DMS153 (cell line): ENCODE measurements around the gene CFAP69.
"Not testable (repeated sequence)": the region's sequence is repeated elsewhere in the genome, so short reads cannot be mapped to it uniquely, and the experiment has no call there.

Experiments used
- DNase-seq: peaks from one replicate; lab custom pipeline; 2025; lab: John Stamatoyannopoulos, UW

The CFAP69 gene

DNA sequence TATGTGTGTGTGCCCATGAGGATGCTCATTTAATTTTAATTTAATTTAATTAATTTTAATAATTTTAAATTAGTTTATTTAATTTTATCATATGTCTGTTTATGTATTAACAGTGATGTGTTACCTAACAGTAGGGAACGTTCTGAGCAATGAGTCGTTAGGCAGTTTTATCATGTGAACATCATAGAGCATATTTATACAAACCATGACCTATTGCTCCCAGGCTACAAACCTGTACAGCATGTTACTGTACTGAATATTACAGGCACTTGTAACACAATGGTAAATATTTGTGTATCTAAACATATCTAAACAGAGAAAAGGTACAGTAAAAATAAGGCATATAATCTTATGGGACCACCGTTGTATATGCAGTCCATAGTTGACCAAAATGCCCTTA is 13.7 kb upstream of the CFAP69 start:
- DNase-seq = no peak

DNA sequence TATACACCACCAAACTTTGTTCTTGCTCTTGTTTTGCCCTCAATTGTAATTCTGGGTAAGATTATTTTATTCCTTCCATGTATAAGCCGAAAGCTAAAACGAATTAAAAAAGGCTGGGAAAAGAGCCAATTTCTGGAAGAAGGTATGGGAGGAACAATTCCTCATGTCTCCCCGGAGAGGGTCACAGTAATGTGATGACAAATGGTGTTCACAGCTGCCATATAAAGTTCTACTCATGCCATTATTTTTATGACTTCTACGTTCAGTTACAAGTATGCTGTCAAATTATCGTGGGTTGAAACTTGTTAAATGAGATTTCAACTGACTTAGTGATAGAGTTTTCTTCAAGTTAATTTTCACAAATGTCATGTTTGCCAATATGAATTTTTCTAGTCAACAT is 12.5 kb upstream of the CFAP69 start:
- no peak for DNase-seq

DNA sequence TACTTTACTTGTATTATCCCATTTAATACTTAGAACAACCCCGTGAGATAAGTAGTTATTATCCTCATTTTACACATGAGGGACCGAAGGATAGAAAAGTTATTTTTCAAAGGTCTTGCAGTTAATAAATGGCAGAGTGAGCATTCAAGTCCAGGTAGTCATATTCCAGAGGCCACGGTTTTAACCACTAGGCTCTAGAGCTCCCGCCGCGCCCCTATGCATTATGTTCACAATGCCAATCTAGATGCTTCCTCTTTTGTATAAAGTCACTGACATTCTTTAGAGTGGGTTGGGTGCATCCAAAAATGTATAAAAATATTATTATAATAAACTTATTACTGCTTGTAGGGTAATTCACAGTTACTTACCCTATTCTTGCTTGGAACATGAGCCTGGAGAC is 11.4 kb upstream of the CFAP69 start:
- DNase-seq = no peak

DNA sequence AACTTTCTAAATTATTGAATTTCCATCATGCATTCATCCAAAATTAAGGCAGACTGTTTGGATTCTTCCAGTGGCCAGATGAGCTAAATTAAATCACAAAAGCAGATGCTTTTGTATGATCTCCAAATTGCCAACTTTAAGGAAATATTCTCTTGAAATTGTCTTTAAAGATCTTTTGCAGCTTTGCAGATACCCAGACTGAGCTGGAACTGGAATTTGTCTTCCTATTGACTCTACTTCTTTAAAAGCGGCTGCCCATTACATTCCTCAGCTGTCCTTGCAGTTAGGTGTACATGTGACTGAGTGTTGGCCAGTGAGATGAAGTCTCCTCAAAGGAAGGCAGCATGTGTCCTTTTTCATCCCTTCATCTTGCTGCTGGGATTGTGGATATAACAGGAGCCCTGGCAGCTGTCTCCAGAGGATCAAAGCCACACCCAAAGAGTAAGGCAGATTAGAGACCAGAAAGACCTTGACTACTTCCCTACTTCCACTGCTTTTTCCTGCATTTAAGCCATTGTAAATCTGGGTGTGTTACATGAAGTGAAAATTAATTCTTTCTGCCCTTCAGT is 8.2 kb upstream of the CFAP69 start:
- DNase-seq = no peak

DNA sequence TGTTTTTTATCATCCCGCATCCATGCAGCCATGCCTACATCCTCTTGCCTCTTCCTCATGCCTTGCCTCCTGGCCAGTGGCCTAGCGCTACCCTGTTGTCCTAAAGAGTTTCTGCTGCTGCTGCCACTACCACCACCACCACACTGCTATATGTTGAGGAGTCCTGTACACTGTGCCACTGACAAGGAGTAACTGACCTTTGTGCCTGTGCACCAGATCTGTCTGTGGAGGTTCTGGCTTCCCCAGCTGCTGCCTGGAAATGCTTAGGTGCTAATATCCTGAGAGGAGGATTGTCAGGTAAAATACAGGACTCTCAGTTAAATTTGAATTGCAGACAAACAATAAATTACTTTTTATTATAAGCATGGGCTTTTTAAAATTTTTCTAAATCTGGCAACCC is 7.0 kb upstream of the CFAP69 start:
- no peak for DNase-seq

DNA sequence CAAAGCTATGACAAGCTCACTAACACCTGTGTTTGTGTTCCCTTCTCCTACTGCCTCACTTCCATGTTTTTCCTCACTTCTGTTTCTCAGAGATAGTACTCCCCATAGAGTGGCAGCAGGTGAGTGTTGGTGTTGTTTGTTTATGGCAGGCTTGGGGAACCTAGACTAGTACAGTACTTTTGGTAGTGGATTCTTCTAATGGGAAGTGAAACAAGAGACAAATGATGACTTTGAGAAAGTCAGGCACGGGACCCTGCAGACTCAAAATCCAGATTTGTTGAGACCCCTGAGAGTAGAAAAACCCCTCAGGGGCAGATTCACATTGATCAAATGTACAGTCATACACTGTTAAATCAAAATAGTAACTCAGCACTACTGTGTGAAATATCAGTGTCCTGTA is 6.4 kb upstream of the CFAP69 start:
- DNase-seq = no peak

DNA sequence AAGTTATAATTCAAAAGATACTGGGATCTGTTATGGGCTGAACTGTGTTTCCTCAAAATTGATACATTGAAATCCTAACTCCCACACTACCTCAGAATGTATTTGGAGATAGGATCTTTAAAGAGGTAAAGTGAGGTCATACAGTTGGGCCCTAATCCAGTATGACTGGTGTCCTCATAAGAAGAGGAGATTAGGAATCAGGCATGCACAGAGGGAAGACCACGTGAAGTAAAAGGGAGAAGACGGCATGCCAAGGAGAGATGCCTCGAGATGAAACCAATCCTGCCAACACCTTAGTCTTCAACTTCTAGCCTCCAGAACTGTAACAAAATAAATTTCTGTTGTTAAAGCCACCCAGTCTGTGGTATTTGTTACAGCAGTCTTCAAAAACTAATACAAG is 5.9 kb upstream of the CFAP69 start:
- no peak for DNase-seq

DNA sequence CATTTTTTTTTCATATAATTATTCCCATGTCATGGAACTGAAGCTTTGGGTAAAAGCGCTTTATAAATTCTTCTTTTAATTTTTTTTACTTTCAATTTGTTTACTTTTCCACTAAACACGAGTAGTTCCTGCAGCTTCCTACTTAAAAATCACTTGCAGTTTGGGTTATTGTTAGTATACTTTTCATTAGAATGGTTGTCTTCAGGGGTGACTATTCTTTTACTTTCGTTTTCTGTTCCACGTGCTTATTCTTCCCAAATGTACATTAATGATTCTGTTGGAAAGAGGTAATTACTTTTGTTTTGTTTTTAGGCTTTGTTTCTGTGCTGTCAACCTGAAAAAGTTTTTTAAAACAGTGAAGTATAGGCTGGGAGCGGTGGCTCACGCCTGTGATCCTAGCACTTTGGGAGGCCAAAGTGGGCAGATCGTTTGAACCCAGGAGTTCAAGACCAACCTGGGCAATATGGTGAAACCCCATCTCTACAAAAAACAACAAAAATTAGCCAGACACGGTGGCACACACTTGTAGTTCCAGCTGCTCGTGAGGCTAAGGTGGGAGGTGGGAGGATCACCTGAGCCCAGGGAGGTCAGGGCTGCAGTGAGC is 5.2 kb upstream of the CFAP69 start:
- DNase-seq = no peak

DNA sequence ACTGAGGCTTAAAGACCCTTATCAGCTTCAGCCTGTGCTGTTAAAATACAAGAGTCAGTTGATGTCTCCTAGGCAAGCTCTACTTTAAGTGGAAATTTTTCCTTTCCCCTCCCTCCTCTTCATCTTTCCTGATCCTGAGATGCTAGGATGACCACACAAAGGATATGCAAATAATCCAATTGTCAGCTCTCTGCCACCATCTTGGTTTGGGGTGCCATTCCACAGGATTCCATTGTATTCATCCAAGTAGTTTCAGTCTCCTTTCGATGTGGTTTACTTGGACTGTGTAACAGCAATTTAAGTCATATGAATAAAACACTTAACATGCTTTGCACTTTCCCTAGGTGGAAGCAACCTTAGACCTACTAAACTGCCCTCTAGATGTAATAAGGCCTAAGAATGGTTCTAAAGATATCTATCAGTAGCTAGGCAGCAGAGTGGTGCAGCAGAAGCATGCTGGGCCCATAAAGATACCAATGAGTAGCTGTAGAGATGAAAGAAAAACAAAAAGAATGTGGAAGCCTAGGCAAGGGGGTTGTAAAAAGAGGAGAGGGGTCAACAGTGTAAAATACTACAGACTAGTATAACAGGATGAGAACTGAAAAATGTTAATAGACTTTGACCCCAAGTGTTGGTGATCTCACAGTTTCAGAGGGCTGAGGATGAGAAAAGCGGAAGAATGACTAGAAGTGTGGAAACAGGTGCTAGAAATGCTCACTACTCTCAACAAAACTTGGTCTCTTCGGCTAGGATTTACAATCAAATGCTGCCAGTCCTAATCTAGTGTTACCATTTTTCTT is 2.4 kb upstream of the CFAP69 start:
- DNase-seq = no peak

DNA sequence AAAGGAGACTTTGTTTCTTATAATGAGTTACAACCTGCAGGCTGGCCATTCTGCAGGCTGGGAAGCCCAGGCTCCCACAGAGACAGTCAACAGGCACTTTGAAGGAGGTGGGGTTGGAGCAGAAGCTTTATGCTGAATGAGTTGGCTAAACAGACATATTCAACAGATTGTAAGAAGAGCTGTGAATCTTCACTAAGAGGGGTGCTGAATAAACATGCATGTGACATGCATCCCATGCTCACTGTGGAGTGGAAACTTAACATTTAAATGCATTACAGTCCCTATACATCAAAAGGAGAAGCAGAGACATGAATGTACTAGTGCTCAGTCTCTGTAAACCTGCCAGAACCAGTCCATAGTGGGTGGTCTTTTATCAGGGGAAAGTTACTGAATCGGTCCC is 1.4 kb upstream of the CFAP69 start:
- no peak for DNase-seq

DNA sequence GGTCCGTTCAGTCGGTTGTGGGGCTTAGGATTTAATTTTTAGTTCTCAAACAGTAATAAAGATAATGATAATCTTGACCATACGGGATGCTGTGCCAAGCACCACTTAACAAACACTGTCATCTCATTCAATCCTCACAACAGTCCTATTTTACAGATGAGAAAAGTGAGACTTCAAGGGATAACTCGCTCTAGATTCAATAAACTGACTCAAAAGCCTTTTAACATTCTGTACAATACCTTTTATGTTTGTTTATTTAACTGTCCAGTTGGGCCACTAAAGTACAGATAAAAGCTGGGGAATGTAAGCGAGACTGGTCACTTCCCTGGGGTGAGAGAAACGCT is 437 bp upstream of the CFAP69 start:
- no peak for DNase-seq

DNA sequence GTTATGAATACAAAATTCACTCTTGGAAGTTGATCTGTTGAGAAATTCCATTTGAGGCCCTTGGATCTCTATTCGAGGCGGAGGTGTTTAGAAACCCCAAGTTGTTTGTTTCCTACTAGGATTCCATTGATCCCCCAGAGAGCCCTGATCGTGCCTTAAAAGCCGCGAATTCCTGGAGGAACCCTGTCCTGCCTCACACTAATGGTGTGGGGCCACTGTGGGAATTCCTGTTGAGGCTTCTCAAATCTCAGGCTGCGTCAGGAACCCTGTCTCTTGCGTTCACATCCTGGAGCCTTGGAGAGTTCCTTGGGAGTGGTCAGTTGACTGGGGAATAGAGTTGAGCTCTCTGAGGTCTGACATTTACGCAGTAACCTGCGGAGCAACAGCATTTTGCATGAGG is 1.2 kb downstream of the CFAP69 start:
- DNase-seq = no peak

DNA sequence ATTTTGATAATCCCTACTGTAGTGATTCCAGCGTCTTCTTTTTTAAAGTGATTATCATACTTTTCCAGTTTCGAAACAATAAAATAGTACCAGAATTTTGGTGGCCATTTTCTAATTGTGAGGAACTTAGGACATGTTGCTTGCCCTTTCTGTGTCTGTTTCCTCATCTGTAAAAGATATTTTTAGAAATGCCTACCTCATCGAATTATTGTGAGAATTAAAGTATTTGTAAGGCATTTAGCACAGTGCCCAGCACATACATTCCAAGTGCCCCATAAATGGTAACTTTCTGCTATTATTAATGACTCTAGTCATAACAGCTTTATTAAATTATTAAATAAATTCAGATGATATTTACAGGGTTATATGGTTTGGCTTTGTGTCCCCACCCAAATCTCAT is 3.7 kb downstream of the CFAP69 start:
- no peak for DNase-seq

DNA sequence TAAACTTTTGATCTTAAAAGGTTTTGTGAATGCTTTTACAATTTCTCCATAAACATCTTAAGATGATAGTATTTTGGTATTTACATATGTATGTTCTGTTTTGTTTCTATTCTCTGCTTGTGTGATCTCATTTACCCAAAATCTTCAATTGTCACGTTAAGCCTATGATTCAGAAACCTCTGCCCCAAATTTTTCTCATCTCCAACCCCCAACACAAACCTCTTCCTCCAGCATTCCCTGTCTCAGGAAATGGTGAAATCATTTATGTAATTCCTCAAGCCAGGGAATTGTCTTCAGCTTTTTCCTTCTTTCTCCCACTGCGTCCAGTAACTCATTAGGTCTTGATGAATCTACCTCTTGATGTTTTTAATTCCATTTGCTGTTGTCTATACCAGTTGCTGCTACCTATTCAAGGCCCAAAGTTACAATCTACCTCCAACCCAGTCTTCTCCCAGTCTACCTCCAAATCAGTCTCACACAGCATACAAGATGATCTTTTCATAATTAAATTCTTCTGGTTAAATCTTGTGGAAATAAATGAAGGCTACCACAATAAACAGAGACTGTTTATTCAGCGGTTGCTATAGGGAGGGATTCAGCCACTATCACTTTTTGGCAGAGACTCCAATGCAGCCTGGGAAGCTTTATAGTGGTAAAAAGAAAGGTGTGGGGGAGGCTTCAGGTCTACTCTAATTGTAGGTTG is 5.8 kb downstream of the CFAP69 start:
- DNase-seq = no peak

DNA sequence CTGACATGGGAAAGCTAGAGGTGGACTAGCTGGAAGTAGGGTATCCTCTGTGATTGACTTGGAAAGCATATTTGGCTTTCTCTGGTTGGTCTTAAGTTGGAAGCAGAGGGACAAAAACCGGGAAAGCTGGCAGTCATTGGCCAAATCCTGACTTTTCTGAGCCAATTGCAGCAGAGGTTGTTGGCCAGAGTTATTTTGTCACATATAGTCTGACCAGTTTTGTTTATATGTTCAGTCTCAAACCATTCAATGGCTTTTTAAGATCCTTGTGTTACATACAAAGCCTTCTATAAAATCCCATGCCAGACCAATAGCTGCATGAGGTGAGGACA is 6.3 kb downstream of the CFAP69 start:
- DNase-seq = no peak

DNA sequence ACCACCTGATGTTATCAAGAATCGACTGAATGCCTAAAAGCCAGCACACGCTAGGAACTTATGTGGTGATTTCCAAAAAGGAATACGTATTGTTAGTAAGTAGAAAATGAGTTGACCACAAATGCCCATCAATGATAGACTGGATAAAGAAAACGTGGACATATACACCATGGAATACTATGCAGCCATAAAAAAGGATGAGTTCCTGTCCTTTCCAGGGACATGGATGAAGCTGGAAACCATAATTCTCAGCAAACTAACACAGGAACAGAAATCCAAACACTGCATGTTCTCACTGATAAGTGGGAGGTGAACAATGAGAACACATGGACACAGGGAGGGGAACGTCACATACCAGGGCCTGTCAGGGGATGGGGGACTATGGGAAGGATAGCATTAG is 11.0 kb downstream of the CFAP69 start:
- not testable (repeated sequence) for DNase-seq

DNA sequence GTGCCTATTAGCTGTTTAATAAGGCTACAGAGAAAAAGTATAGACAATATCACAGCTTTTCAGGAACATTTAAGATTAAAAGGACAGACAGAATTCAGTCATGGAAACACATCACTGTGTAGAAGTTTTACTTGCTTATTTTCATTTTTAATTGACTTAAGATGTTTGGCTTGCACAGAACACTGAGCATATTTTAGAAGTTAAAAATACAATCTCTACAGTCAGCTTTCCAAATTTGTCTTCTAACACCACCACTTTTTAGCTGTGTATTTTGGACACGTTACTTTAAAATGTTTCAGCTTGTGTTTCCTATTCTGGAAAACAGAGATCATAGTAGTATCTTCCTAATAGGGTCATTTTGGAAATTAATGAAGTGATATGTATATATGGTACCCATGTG is 11.8 kb downstream of the CFAP69 start:
- no peak for DNase-seq

DNA sequence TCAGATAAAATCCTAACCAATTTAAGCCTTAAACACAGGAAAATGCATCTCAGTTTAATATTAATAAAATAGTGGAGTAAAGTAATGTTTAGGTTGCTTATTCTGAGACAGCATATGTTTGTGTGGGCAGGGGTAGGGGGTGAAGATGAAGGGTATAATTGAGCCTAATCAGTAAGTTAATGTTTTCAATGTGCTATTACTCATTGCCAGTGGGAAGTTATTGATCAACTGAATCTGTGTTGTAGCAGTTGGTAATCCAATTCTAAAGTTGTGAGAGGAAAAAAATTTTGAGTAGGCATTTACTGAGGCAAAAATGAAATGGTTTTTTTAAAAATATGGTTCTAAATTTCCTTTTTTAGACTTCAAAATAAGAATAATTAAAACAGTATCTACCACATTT is 16.5 kb downstream of the CFAP69 start:
- no peak for DNase-seq

DNA sequence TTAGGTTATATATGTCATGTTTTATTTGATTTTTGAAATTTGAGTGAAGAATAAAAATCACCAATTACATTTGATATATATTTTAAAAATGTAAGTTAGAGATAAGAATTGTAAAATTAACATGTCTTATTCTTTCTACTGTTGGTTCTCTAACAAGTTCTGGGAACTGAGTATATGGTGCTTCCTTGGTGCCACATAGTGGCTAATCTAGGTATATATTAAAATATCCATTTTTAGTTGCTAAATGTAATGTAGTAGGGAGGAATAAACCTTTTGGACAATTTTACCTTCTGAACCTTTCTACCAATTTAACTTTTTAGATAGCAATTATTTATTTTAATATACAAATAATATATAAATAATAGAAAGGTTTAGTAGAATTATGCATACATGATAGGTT is 17.5 kb downstream of the CFAP69 start:
- DNase-seq = no peak

DNA sequence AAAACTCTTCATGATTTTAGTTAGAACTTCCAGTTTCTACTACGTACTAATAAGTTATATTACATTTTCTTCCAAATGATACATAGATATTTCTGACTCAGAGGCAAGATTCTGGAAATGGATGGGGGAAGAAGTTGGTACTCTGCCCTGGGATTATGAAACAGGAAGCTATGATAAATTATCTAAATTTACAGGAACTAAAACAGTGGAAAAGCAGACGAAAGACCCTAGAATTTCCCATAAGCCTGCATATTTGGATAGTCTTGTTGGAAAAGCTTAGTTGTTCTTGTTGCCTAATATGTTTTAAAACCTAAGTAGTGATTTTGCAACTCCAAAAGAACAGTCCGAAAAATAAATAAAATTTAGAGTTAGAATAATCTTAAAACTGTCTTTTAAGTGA is 21.8 kb downstream of the CFAP69 start:
- DNase-seq = no peak

DNA sequence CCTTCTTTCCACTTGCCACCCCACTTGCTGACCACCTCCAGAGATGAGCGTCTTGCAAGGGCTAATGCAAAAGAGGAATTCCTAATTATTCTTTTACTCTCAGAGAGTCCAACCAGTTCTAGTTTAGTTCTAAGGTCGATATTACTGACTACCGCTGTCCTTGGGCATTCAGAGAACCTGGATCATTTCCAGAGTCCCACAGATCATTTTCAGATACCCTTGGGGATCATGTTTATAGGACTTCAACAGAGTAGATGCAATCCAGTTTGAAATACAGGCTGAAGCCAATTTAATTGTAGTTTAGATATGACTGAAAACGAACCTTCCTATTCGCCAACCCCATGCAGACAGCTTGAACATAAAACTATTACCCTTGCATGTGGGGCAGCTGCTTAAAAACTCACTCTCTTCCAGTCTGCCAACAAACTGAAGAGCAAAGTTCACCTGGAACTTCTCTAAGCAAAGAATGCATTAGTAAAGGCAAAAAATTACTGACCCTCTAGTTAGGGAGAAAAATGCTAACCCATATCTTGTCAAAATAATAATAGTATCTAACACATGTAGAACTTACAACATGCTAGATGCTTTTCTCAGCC is 22.4 kb downstream of the CFAP69 start:
- DNase-seq = no peak

DNA sequence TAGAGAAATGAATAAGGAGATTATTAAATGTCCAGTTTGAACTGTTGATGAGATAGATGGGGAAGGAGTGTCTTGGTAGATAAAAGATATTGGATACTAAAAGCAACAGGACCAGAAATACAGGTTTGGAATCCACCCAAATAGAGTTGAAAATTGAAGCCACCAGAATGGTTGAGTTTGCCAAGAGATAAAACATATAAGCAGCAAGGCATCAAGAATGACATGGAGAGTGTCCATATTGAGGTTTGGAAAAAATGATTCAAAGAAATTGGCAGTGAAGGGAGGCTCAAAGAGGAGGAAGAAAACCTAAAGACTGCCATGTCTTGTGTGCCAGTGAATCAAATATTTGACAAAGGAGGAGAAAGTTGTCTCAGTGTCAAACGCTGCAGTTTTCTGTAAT is 24.2 kb downstream of the CFAP69 start:
- no peak for DNase-seq
